HepG2 (cell line): ENCODE data around the gene SLC24A4. TPM values are rescaled to one million over a fixed set of nuclear protein-coding genes. Genes with fewer than 3 reads are reported as not detected.

ENCODE experiments used
- ATAC-seq: fragments of 200-7000 bp; cut with Tn5 transposase; 3 replicates; pipeline ENCODE4 v1.9.1; 2020; ENCODE audit warnings: mild to moderate bottlenecking, moderate library complexity
- BruUV-seq: library from RNA; stranded (reverse); fragments of 400-500 nt; replicated peaks from 2 replicates; lab custom pipeline; 2021; lab: Mats Ljungman, UMichigan
- CTCF ChIA-PET: fragments of 300-600 bp; formaldehyde crosslinking; extraction: SDS; loops from one replicate; lab custom pipeline; 2021; ENCODE audit warnings: low total read pairs, inconsistent platforms, low intra/inter-chr PET ratio; lab: Yijun Ruan, JAX
- POLR2A ChIA-PET: fragments of 350-600 bp; sonication (Branson Sonifier 250); formaldehyde crosslinking; loops from one replicate; lab custom pipeline; 2020; ENCODE audit warnings: antibody characterized with exemption, inconsistent platforms; lab: Yijun Ruan, JAX
- DNase-seq: peaks from one replicate; pipeline ENCODE4 v3.0.0-alpha.2; 2015; ENCODE audit warnings: low spot score
- FAIRE-seq: peaks from 3 replicates; lab custom pipeline; 2011; peaks lifted over from hg19 to GRCh38; lab: Jason Lieb, UNC
- H2AFZ ChIP-seq: one replicate; pipeline ENCODE4 v1.6.1; 2011; ENCODE audit warnings: low read length, inconsistent platforms
- H3K27ac ChIP-seq: fragments of 300-600 bp; 3 replicates; pipeline ENCODE4 v1.8.0; 2011; ENCODE audit warnings: mixed run types, mild to moderate bottlenecking, mixed read lengths, low read length, inconsistent platforms; ENCODE audit not compliant: insufficient read depth; ENCODE audit errors: extremely low read length
- H3K27me3 ChIP-seq, 2 experiments: fragments of 200-600 bp in 1 of 2; 2 replicates in 1 of 2; 3 replicates in 1 of 2; pipeline versions ENCODE4 v1.6.0 to v1.8.0; 2011; ENCODE audit warnings: low read length in 2 of 2, mild to moderate bottlenecking in 2 of 2, moderate library complexity in 2 of 2, inconsistent platforms in 1 of 2; ENCODE audit not compliant: insufficient read depth in 2 of 2, control insufficient read depth in 1 of 2
- H3K36me3 ChIP-seq, 2 experiments: fragments of 200-600 bp in 1 of 2; replicated peaks in 1 of 2; 2 replicates in 1 of 2; 3 replicates in 1 of 2; pipeline versions ENCODE4 v1.5.1 to v1.8.0; 2011; ENCODE audit warnings: low read length in 2 of 2, inconsistent platforms in 1 of 2; ENCODE audit not compliant: insufficient read depth in 2 of 2, control insufficient read depth in 1 of 2
- H3K4me1 ChIP-seq: 2 replicates; pipeline ENCODE4 v1.5.1; 2012; ENCODE audit warnings: low read length, inconsistent platforms; ENCODE audit not compliant: insufficient read depth
- H3K4me2 ChIP-seq: 2 replicates; pipeline ENCODE4 v1.6.0; 2011; ENCODE audit warnings: low read depth, low read length, inconsistent platforms
- H3K4me3 ChIP-seq, 3 experiments: fragments of 200-600 bp in 1 of 3; sonication (generic), shearing (Covaris generic) in 1 of 3; replicated peaks in 1 of 3; 2 replicates each; pipeline ENCODE4 v1.5.1; 2011 to 2016; ENCODE audit warnings: low read length in 3 of 3, inconsistent platforms in 2 of 3, low read depth in 2 of 3, mild to moderate bottlenecking in 2 of 3, control low read depth in 1 of 3, mixed read lengths in 1 of 3; ENCODE audit not compliant: insufficient read depth in 1 of 3
- H3K79me2 ChIP-seq: one replicate; pipeline ENCODE4 v1.6.1; 2011; ENCODE audit warnings: low read length, inconsistent platforms; ENCODE audit not compliant: insufficient read depth
- H3K9ac ChIP-seq: 2 replicates; pipeline ENCODE4 v1.6.0; 2011; ENCODE audit warnings: mild to moderate bottlenecking, low read depth, low read length, inconsistent platforms; ENCODE audit not compliant: insufficient read depth
- H3K9me3 ChIP-seq: 2 replicates; pipeline ENCODE4 v1.5.1; 2012; ENCODE audit warnings: mild to moderate bottlenecking, low read length
- H4K20me1 ChIP-seq: 2 replicates; pipeline ENCODE4 v1.6.0; 2011; ENCODE audit warnings: inconsistent platforms, mild to moderate bottlenecking, low read length, moderate library complexity; ENCODE audit not compliant: insufficient read depth
- ATAD3A ChIP-seq: sonication (generic); formaldehyde crosslinking; IDR thresholded peaks from 2 replicates; pipeline ENCODE4 v1.4.0; 2020; ENCODE audit warnings: missing genetic modification reagents
- ATRX ChIP-seq: sonication (generic); formaldehyde crosslinking; IDR thresholded peaks from 2 replicates; pipeline ENCODE4 v1.4.0; 2020; ENCODE audit warnings: missing genetic modification reagents, borderline replicate concordance
- CSRNP2 ChIP-seq: sonication (generic); formaldehyde crosslinking; conservative IDR thresholded peaks from 2 replicates; pipeline ENCODE4 v1.8.0; 2022; ENCODE audit warnings: low read depth, missing genetic modification reagents
- HHEX ChIP-seq: IDR thresholded peaks from 2 replicates; pipeline ENCODE4 v1.6.1; 2016; ENCODE audit warnings: control low read depth
- IKZF5 ChIP-seq: IDR thresholded peaks from 2 replicates; pipeline ENCODE4 v1.6.1; 2018; ENCODE audit warnings: missing genetic modification reagents, mild to moderate bottlenecking, missing compliant biosample characterization
- NCOA2 ChIP-seq: sonication (generic); formaldehyde crosslinking; IDR thresholded peaks from 2 replicates; pipeline ENCODE4 v1.8.0; 2022; ENCODE audit warnings: inconsistent platforms
- PRMT3 ChIP-seq: sonication (generic); formaldehyde crosslinking; IDR thresholded peaks from 2 replicates; pipeline ENCODE4 v1.8.1; 2022; ENCODE audit warnings: low read depth, mild to moderate bottlenecking, moderate library complexity, missing genetic modification reagents, borderline replicate concordance
- SIN3A ChIP-seq: IDR thresholded peaks from 2 replicates; pipeline ENCODE4 v1.6.1; 2011; ENCODE audit warnings: low read depth, mild to moderate bottlenecking, control low read depth, low read length, borderline replicate concordance
- TMF1 ChIP-seq: sonication (generic); formaldehyde crosslinking; IDR thresholded peaks from 2 replicates; pipeline ENCODE4 v1.8.1; 2022; ENCODE audit warnings: low read depth, missing genetic modification reagents
- ZNF124 ChIP-seq: sonication (generic); formaldehyde crosslinking; IDR thresholded peaks from 2 replicates; pipeline ENCODE4 v1.4.0; 2020; ENCODE audit warnings: missing genetic modification reagents
- ZNF44 ChIP-seq: sonication (generic); formaldehyde crosslinking; IDR thresholded peaks from 2 replicates; pipeline ENCODE4 v1.5.1; 2020; ENCODE audit warnings: mild to moderate bottlenecking, missing genetic modification reagents
- ZNF572 ChIP-seq: sonication (generic); formaldehyde crosslinking; IDR thresholded peaks from 2 replicates; pipeline ENCODE4 v1.5.1; 2020; ENCODE audit warnings: mild to moderate bottlenecking, missing genetic modification reagents
- WGBS: methylation state at CpG from one replicate; pipeline ENCODE4 v1.1.6; 2017; ENCODE audit warnings: low lambda C conversion rate; 5-methylcytosine and 5-hydroxymethylcytosine counted together
- in situ Hi-C: cut with HindIII; loops from 2 replicates; pipeline ENCODE4 v1.10.0; 2017; ENCODE audit warnings: low pct_unique_long_range_greater_than_20kb; ENCODE audit not compliant: extremely low pct_ligation_motif_present
- intact Hi-C: fragments of 100-400 bp; cut with micrococcal nuclease; formaldehyde crosslinking; loops from one replicate; pipeline ENCODE4 v1.10.0; 2022; ENCODE audit not compliant: unreplicated experiment
- polyA plus RNA-seq, 8 experiments: library from polyadenylated mRNA; depleted of rRNA in 3 of 8; stranded (reverse) in 7 of 8; unstranded in 1 of 8; fragments of >200 nt; fragmentation: Illumina TruSeq in 4 of 8; extraction: Trizol in 4 of 8; gene quantifications; 2 replicates each; pipeline versions ENCODE4 v1.2.1 to v1.2.3, GENCODE V29; 2011 to 2016; ENCODE audit warnings: low read depth in 4 of 8, missing spikeins in 1 of 8, mixed read lengths in 1 of 8; ENCODE audit not compliant: insufficient read depth in 1 of 8
- total RNA-seq, 5 experiments: library from RNA; depleted of rRNA; stranded (reverse); fragments of >200 nt; fragmentation: Illumina TruSeq; extraction: Trizol; gene quantifications; 2 replicates each; pipeline ENCODE4 v1.2.3, GENCODE V29; 2016; ENCODE audit warnings: low read depth in 1 of 5

Gene SLC24A4
- total and polyA plus RNA-seq, 2 of the 13 experiments (the other 11 are each of a cell fraction or from before 2014, with no cell fraction given), result not detected

- no peak for TF ChIP-seq TMF1 (CRISPR knock-in tag)
These were observed 12.9 kb upstream of the SLC24A4 start (continued) for GRCh38 chr14:92309968-92310530.

GRCh38 chr14:92310776-92311375 lies 12.1 kb upstream of the SLC24A4 start:
- TF ChIP-seq NCOA2 (CRISPR knock-in tag) (no peak), ZNF44 (CRISPR knock-in tag) (no peak), IKZF5 (CRISPR knock-in tag) (no peak)
- 61% methylated on average over 5 of the region's 6 CpGs for WGBS
- ATAC-seq, result no peak
- no peaks in the 10 kb centered on the region for H3K9me3 ChIP-seq
- no peaks in the 10 kb centered on the region for H3K36me3 ChIP-seq
- peaks cover 4 to 35% of the 10 kb centered on the region in 2 experiments; a peak in 4 of 5 replicates for H3K27me3 ChIP-seq
- H3K4me3 ChIP-seq, result no peak overlapping the region
- FAIRE-seq, result no peak
- H3K79me2 ChIP-seq, result no peaks in the 10 kb centered on the region
- ChIA-PET CTCF (no interaction called here), POLR2A (no interaction called here)
- H3K27ac ChIP-seq, result no peak overlapping the region
- no TSS peak for BruUV-seq
- no peak overlapping the region for H3K9ac ChIP-seq
- no peak overlapping the region for H2AFZ ChIP-seq
- H4K20me1 ChIP-seq, result no peaks in the 10 kb centered on the region
- in situ Hi-C loops, result no loop called here
- no peaks in the 10 kb centered on the region for H3K4me1 ChIP-seq
- H3K4me2 ChIP-seq, result no peak overlapping the region
- no peak for DNase-seq
- intact Hi-C loops, result no loop called here

- WGBS, result 0% methylated on average over 1 of the region's 1 CpG
- Histone ChIP-seq H3K79me2 (no peaks in the 10 kb centered on the region), H3K9me3 (no peaks in the 10 kb centered on the region), H3K27me3 (peaks cover under 1 to 39% of the 10 kb centered on the region in 2 experiments; a peak in 2 of 5 replicates), H3K27ac (no peak overlapping the region), H3K4me1 (no peaks in the 10 kb centered on the region), H4K20me1 (no peaks in the 10 kb centered on the region), H2AFZ (no peak overlapping the region), H3K4me3 (no peak overlapping the region), H3K36me3 (no peaks in the 10 kb centered on the region), H3K4me2 (no peak overlapping the region), H3K9ac (no peak overlapping the region)
- POLR2A ChIA-PET, result no interaction called here
- no peak for ATAC-seq
- DNase-seq, result no peak
- CTCF ChIA-PET, result no interaction called here
- intact Hi-C loops (no loop called here), in situ Hi-C loops (no loop called here)
- no peak for FAIRE-seq
- no TSS peak for BruUV-seq
- TF ChIP-seq ATAD3A (CRISPR knock-in tag), result no peak
- no peak for TF ChIP-seq ATRX (CRISPR knock-in tag)
- no peak for TF ChIP-seq HHEX (CRISPR knock-in tag)
- TF ChIP-seq ZNF572 (CRISPR knock-in tag), result no peak
- no peak for TF ChIP-seq ZNF124 (CRISPR knock-in tag)
- TF ChIP-seq CSRNP2 (CRISPR knock-in tag), result no peak
- no peak for TF ChIP-seq PRMT3
- TF ChIP-seq SIN3A, result no peak
These were observed 8.8 kb upstream of the SLC24A4 start for GRCh38 chr14:92314182-92314581.
